K562 (cell line): ENCODE measurements around the gene TBATA. TPM values are rescaled to one million over a fixed set of nuclear protein-coding genes. Genes with fewer than 3 reads are reported as not detected.

Experiments used
- ATAC-seq: fragments of 200-7000 bp; cut with Tn5 transposase; 3 replicates; pipeline ENCODE4 v1.9.1; 2020; ENCODE audit warnings: moderate library complexity
- BruUV-seq: library from RNA; stranded (reverse); fragments of 400-500 nt; replicated peaks from 2 replicates; lab custom pipeline; 2021; lab: Mats Ljungman, UMichigan
- CTCF ChIA-PET: fragments of 300-600 bp; formaldehyde crosslinking; extraction: SDS; loops from one replicate; lab custom pipeline; 2021; ENCODE audit warnings: low intra/inter-chr PET ratio; lab: Yijun Ruan, JAX
- POLR2A ChIA-PET: fragments of 300-600, 350-650 bp; sonication (Branson Sonifier 250); formaldehyde crosslinking; extraction: SDS; loops from one replicate; lab custom pipeline; 2021; ENCODE audit warnings: antibody characterized with exemption, inconsistent platforms; lab: Yijun Ruan, JAX
- DNase-seq, 4 experiments: peaks; one replicate each; pipeline versions ENCODE4 v3.0.0 to v3.0.0-alpha.2; 2011 to 2018; ENCODE audit warnings: low spot score in 3 of 4, mixed read lengths in 3 of 4; ENCODE audit errors: extremely low read depth in 1 of 4
- FAIRE-seq: peaks from 2 replicates; lab custom pipeline; 2011; peaks lifted over from hg19 to GRCh38; lab: Jason Lieb, UNC
- H2AFZ ChIP-seq: 2 replicates; pipeline ENCODE4 v1.6.0; 2011; ENCODE audit warnings: low read depth, low read length, control low read depth, inconsistent platforms
- H3K27ac ChIP-seq: fragments of 200-600 bp; 3 replicates; pipeline ENCODE4 v1.8.0; 2011; ENCODE audit warnings: low read depth, mild to moderate bottlenecking, control low read depth, inconsistent platforms, low read length, moderate library complexity, mixed read lengths; ENCODE audit errors: extremely low read depth
- H3K27me3 ChIP-seq, 2 experiments: fragments of 300-600 bp in 1 of 2; 2 replicates in 1 of 2; 3 replicates in 1 of 2; pipeline versions ENCODE4 v1.6.0 to v1.8.0; 2011; ENCODE audit warnings: inconsistent platforms in 2 of 2, low read length in 2 of 2, mild to moderate bottlenecking in 1 of 2, mixed read lengths in 1 of 2, moderate library complexity in 1 of 2; ENCODE audit not compliant: control insufficient read depth in 2 of 2, insufficient read depth in 2 of 2
- H3K36me3 ChIP-seq: fragments of 300-600 bp; 3 replicates; pipeline ENCODE4 v1.8.0; 2011; ENCODE audit warnings: mild to moderate bottlenecking, low read length, inconsistent platforms; ENCODE audit not compliant: control insufficient read depth, insufficient read depth
- H3K4me1 ChIP-seq, 2 experiments: fragments of 200-600 bp in 1 of 2; replicated peaks in 1 of 2; 2 replicates in 1 of 2; 3 replicates in 1 of 2; pipeline versions ENCODE4 v1.5.1 to v1.8.0; 2011; ENCODE audit warnings: inconsistent platforms in 2 of 2, low read length in 2 of 2, mild to moderate bottlenecking in 1 of 2, mixed read lengths in 1 of 2, moderate library complexity in 1 of 2; ENCODE audit not compliant: control insufficient read depth in 2 of 2, insufficient read depth in 2 of 2
- H3K4me2 ChIP-seq: 2 replicates; pipeline ENCODE4 v1.6.1; 2011; ENCODE audit warnings: low read length, control low read depth, inconsistent platforms, mixed read lengths; ENCODE audit not compliant: insufficient read depth
- H3K4me3 ChIP-seq: fragments of 200-600 bp; sonication (generic), shearing (Covaris generic); 2 replicates; pipeline ENCODE4 v1.5.1; 2016; ENCODE audit warnings: control low read depth, inconsistent platforms
- H3K79me2 ChIP-seq: fragments of 200-600 bp; 3 replicates; pipeline ENCODE4 v1.8.0; 2011; ENCODE audit warnings: low read length, inconsistent platforms; ENCODE audit not compliant: control insufficient read depth, insufficient read depth
- H3K9ac ChIP-seq, 2 experiments: 2 replicates each; pipeline versions ENCODE4 v1.6.0 to v1.6.1; 2011; ENCODE audit warnings: low read depth in 2 of 2, low read length in 2 of 2, control low read depth in 1 of 2, inconsistent platforms in 1 of 2, mild to moderate bottlenecking in 1 of 2, mixed read lengths in 1 of 2; ENCODE audit not compliant: insufficient read depth in 1 of 2
- H3K9me1 ChIP-seq: one replicate; pipeline ENCODE4 v1.6.0; 2011; ENCODE audit warnings: inconsistent platforms, mild to moderate bottlenecking, low read length, moderate library complexity; ENCODE audit not compliant: control insufficient read depth, insufficient read depth
- H3K9me3 ChIP-seq: replicated peaks from 2 replicates; pipeline ENCODE4 v1.5.1; 2011; ENCODE audit warnings: low read depth, low read length, inconsistent platforms; ENCODE audit not compliant: control insufficient read depth, insufficient read depth
- H4K20me1 ChIP-seq: replicated peaks from 2 replicates; pipeline ENCODE4 v1.6.1; 2011; ENCODE audit warnings: low read length, inconsistent platforms, mixed read lengths; ENCODE audit not compliant: control insufficient read depth, insufficient read depth
- RAD21 ChIP-seq, 2 experiments: fragments of 250-450 bp in 1 of 2; fragments of 450-650 bp in 1 of 2; sonication (Bioruptor Pico) in 1 of 2; formaldehyde crosslinking in 1 of 2; IDR thresholded peaks in 1 of 2; conservative IDR thresholded peaks in 1 of 2; 2 replicates each; pipeline versions ENCODE4 v1.4.0 to v1.8.0; 2020 to 2022; ENCODE audit warnings: mild to moderate bottlenecking in 2 of 2, moderate library complexity in 1 of 2
- WGBS: fragments of 100-300 bp; shearing (Covaris generic); methylation state at CpG from one replicate; pipeline ENCODE4 v1.1.6; 2016; ENCODE audit warnings: low coverage, mixed read lengths; ENCODE audit not compliant: insufficient coverage; ENCODE audit errors: missing lambda C conversion rate; 5-methylcytosine and 5-hydroxymethylcytosine counted together
- in situ Hi-C: fragments of 300-500 bp; cut with MboI; formaldehyde crosslinking; loops from 4 replicates; pipeline ENCODE4 v1.15.0; 2018; ENCODE audit warnings: inconsistent platforms, mixed read lengths
- intact Hi-C: fragments of 100-400 bp; cut with micrococcal nuclease; formaldehyde crosslinking; loops from 2 replicates; pipeline ENCODE4 v1.14.2; 2022
- polyA plus RNA-seq, 8 experiments: library from polyadenylated mRNA; depleted of rRNA in 4 of 8; stranded (reverse) in 5 of 8; unstranded in 3 of 8; fragments of >200 nt; fragmentation: Nextera tagmentation in 2 of 8; fragmentation: Illumina TruSeq in 1 of 8; extraction: Ambion mirVana in 2 of 8; extraction: Trizol in 1 of 8; gene quantifications; 2 replicates each; pipeline versions ENCODE4 v1.2.1 to v1.2.3, GENCODE V29; 2011 to 2014; ENCODE audit warnings: inconsistent platforms in 1 of 8, missing spikeins in 1 of 8
- total RNA-seq, 7 experiments: library from RNA; depleted of rRNA in 6 of 7; stranded (reverse); fragments of >200 nt in 6 of 7; fragmentation: Illumina TruSeq in 2 of 7; extraction: Trizol in 2 of 7; gene quantifications; 2 replicates each; pipeline versions ENCODE4 v1.2.1 to v1.2.3, GENCODE V29; 2011 to 2021; ENCODE audit warnings: low replicate concordance in 1 of 7
- TF ChIP-seq, protein P1 (sequence below): sonication (generic); formaldehyde crosslinking; IDR thresholded peaks from 2 replicates; pipeline ENCODE4 v1.8.0; 2022; ENCODE audit warnings: missing genetic modification reagents, mild to moderate bottlenecking, moderate library complexity, borderline replicate concordance
- TF ChIP-seq, protein P2 (sequence below): fragments of 450-650 bp; formaldehyde crosslinking; IDR thresholded peaks from 2 replicates; pipeline ENCODE4 v1.4.0; 2020; ENCODE audit warnings: mild to moderate bottlenecking, moderate library complexity

Gene TBATA
- total and polyA plus RNA-seq, 9 of the 15 experiments (the other 6 are each of a cell fraction or from before 2014, with no cell fraction given) = not detected

DNA sequence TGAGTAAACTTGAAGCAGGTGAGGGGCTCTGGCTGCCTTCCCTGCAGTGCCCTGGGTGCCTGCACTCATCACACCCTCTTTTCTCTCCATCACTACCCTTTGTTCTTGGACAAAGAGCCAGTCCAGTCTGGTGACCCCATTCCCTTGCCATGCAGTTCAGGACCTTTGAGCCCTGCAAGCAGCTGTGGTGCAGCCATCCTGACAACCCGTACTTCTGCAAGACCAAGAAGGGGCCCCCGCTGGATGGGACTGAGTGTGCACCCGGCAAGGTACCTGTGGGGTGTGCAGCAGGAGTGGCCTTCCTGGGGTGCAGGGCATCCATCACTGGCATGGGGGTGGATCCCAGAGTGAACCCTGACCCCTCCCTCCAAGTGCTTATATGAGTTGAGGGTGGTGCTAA, 48.7 kb downstream of the TBATA start (continued):
- no peak for TF ChIP-seq RAD21 (CRISPR knock-in tag; conservative IDR thresholded peaks at IDR 0.05 in 1 of 2, IDR thresholded peaks at IDR 0.05 in 1 of 2)

DNA sequence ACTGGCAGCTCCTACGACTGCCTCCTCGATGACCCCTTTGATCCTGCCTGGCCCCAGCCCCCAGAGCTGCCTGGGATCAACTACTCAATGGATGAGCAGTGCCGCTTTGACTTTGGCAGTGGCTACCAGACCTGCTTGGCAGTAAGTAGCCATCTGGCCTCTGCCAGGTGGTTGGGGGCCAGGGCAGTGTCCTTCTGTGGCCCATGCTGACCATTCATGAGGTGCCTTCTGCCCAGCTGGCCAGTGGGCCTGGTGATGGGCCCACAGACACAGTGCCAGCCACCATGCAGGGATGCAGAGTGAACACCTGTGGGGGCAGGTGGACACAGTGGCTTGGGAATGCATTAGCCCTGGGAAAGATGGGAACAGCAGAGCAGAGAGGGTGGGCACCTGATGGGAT, 50.0 kb downstream of the TBATA start:
- CTCF ChIA-PET = no interaction called here

More for the DNA sequence above, 50.0 kb downstream of the TBATA start:
- FAIRE-seq = no peak
- no peak overlapping the region for H3K4me3 ChIP-seq
- no peaks in the 10 kb centered on the region for H3K9me1 ChIP-seq
- H4K20me1 ChIP-seq = no peaks in the 10 kb centered on the region
- H3K27ac ChIP-seq = no peak overlapping the region
- 87% methylated on average over 3 of the region's 3 CpGs for WGBS
- DNase-seq = no peak
- H3K4me2 ChIP-seq = no peak overlapping the region
- BruUV-seq = no TSS peak
- peak overlapping the region in 1 of 2 experiments; percentile 67; a peak in 1 of 4 replicates for H3K9ac ChIP-seq
- POLR2A ChIA-PET = interaction anchor here (0.7 kb wide), 1 partner anchor 22 kb away, joined by 3 read pairs; no protein-coding TSS in a partner anchor
- H2AFZ ChIP-seq = no peak overlapping the region
- no peak for ATAC-seq
- no peaks in the 10 kb centered on the region for H3K27me3 ChIP-seq
- 0 out of 3 replicates have a peak, but pooled peaks cover 3% of the 10 kb centered on the region for H3K79me2 ChIP-seq
- intact Hi-C loops (no loop called here), in situ Hi-C loops (no loop called here)
- no peaks in the 10 kb centered on the region for H3K9me3 ChIP-seq
- peaks cover 10 to 27% of the 10 kb centered on the region in 2 experiments for H3K4me1 ChIP-seq
- TF ChIP-seq, protein P1, sequence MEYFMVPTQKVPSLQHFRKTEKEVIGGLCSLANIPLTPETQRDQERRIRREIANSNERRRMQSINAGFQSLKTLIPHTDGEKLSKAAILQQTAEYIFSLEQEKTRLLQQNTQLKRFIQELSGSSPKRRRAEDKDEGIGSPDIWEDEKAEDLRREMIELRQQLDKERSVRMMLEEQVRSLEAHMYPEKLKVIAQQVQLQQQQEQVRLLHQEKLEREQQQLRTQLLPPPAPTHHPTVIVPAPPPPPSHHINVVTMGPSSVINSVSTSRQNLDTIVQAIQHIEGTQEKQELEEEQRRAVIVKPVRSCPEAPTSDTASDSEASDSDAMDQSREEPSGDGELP = 0 out of 2 replicates have a peak, but pooled peaks have one; percentile 21
- TF ChIP-seq, protein P2, sequence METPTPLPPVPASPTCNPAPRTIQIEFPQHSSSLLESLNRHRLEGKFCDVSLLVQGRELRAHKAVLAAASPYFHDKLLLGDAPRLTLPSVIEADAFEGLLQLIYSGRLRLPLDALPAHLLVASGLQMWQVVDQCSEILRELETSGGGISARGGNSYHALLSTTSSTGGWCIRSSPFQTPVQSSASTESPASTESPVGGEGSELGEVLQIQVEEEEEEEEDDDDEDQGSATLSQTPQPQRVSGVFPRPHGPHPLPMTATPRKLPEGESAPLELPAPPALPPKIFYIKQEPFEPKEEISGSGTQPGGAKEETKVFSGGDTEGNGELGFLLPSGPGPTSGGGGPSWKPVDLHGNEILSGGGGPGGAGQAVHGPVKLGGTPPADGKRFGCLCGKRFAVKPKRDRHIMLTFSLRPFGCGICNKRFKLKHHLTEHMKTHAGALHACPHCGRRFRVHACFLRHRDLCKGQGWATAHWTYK = no peak
- TF ChIP-seq, all 486 proteins: peak for 1
- peaks cover 94% of the 10 kb centered on the region for H3K36me3 ChIP-seq
